HG03469 (cell line): ENCODE data around the gene EXOC3L4.
"Not testable (repeated sequence)": the region's sequence is repeated elsewhere in the genome, so short reads cannot be mapped to it uniquely, and the experiment has no call there.

Experiments used
- ATAC-seq: cut with Tn5 transposase; IDR thresholded peaks from one replicate; pipeline ENCODE4 v1.9.1; 2021; ENCODE audit warnings: mild to moderate bottlenecking, moderate library complexity, moderate number of reproducible peaks; ENCODE audit not compliant: unreplicated experiment

EXOC3L4 gene

GRCh38 chr14:103094406-103095209 lies at the start of gene EXOC3L4:
Gene EXOC3L4 (plus strand): TSS chr14:103094725. CDS start chr14:103100220, 5,495 bp downstream.
- no peak for ATAC-seq

GRCh38 chr14:103045371-103045869 lies 49.1 kb upstream of the EXOC3L4 start:
- no peak for ATAC-seq

GRCh38 chr14:103047453-103047852 lies 47.1 kb upstream of the EXOC3L4 start:
- ATAC-seq: not testable (repeated sequence)

- ATAC-seq: no peak
Measured at GRCh38 chr14:103050935-103051334, 43.6 kb upstream of the EXOC3L4 start.

- no peak for ATAC-seq
Measured at GRCh38 chr14:103052407-103052806, 42.1 kb upstream of the EXOC3L4 start.

GRCh38 chr14:103055695-103056094 lies 38.8 kb upstream of the EXOC3L4 start:
- ATAC-seq: no peak

GRCh38 chr14:103056322-103057027 lies 38.0 kb upstream of the EXOC3L4 start:
- ATAC-seq: no peak

GRCh38 chr14:103057028-103057371 lies 37.5 kb upstream of the EXOC3L4 start:
- ATAC-seq: peak; percentile 21

- peak; percentile 38 for ATAC-seq
Measured at GRCh38 chr14:103057372-103058163, 37.0 kb upstream of the EXOC3L4 start, which contains the start of gene CDC42BPB. Gene CDC42BPB (minus strand): TSS chr14:103057549. CDS start chr14:103057173, 376 bp downstream.

- no peak for ATAC-seq
Measured at GRCh38 chr14:103058164-103059055, 36.1 kb upstream of the EXOC3L4 start.

GRCh38 chr14:103059556-103059955 lies 35.0 kb upstream of the EXOC3L4 start:
- ATAC-seq: no peak

- ATAC-seq: no peak
Measured at GRCh38 chr14:103061482-103061976, 33.0 kb upstream of the EXOC3L4 start.

GRCh38 chr14:103064436-103064835 lies 30.1 kb upstream of the EXOC3L4 start:
- ATAC-seq: no peak

GRCh38 chr14:103064978-103065377 lies 29.5 kb upstream of the EXOC3L4 start:
- no peak for ATAC-seq

GRCh38 chr14:103065861-103066260 lies 28.7 kb upstream of the EXOC3L4 start:
- no peak for ATAC-seq

GRCh38 chr14:103066399-103066798 lies 28.1 kb upstream of the EXOC3L4 start:
- no peak for ATAC-seq

- ATAC-seq: no peak
Measured at GRCh38 chr14:103067231-103067954, 27.1 kb upstream of the EXOC3L4 start.

GRCh38 chr14:103068351-103069073 lies 26.0 kb upstream of the EXOC3L4 start:
- no peak for ATAC-seq
